Kidney (tissue), 14 donors: Measurements from ENCODE around the gene POU2F2. TPM values are rescaled to one million over a fixed set of nuclear protein-coding genes. Genes with fewer than 3 reads are reported as not detected.

ENCODE experiments used
- DNase-seq, 5 donors: peaks; one replicate each; pipeline ENCODE4 v3.0.0-alpha.2; 2013 to 2020
- FAIRE-seq: peaks from 2 replicates; lab custom pipeline; 2012; peaks lifted over from hg19 to GRCh38; lab: Jason Lieb, UNC
- H3K27ac ChIP-seq, 2 donors: one replicate each; pipeline ENCODE4 v1.7.0; 2013; ENCODE audit warnings: low read depth in 2 of 2, low read length in 2 of 2, inconsistent platforms in 1 of 2
- H3K27me3 ChIP-seq: one replicate; pipeline ENCODE4 v1.7.1; 2013; ENCODE audit warnings: low read length, inconsistent platforms; ENCODE audit not compliant: control insufficient read depth, insufficient read depth
- H3K36me3 ChIP-seq, 3 donors: one replicate each; pipeline versions ENCODE4 v1.7.0 to v1.7.1; 2013; ENCODE audit warnings: low read length in 3 of 3, control low read depth in 1 of 3, inconsistent platforms in 1 of 3; ENCODE audit not compliant: insufficient read depth in 3 of 3, control insufficient read depth in 2 of 3
- H3K4me1 ChIP-seq, 3 donors: one replicate each; pipeline versions ENCODE4 v1.7.0 to v1.7.1; 2013; ENCODE audit warnings: low read length in 3 of 3, inconsistent platforms in 1 of 3, low read depth in 1 of 3; ENCODE audit not compliant: control insufficient read depth in 2 of 3, insufficient read depth in 2 of 3
- H3K4me3 ChIP-seq, 3 donors: one replicate each; pipeline versions ENCODE4 v1.7.0 to v1.8.1; 2013; ENCODE audit warnings: low read length in 3 of 3, control low read depth in 1 of 3, inconsistent platforms in 1 of 3
- H3K9ac ChIP-seq, 3 donors: one replicate each; pipeline versions ENCODE4 v1.7.0 to v1.7.1; 2013; ENCODE audit warnings: low read length in 3 of 3, control low read depth in 1 of 3, inconsistent platforms in 1 of 3
- H3K9me3 ChIP-seq, 3 donors: one replicate each; pipeline versions ENCODE4 v1.7.0 to v1.7.1; 2013; ENCODE audit warnings: low read length in 3 of 3, control low read depth in 1 of 3, inconsistent platforms in 1 of 3; ENCODE audit not compliant: control insufficient read depth in 2 of 3, insufficient read depth in 1 of 3
- CTCF ChIP-seq: IDR thresholded peaks from 3 replicates; pipeline ENCODE4 v1.5.1; 2012; ENCODE audit warnings: mild to moderate bottlenecking, moderate library complexity, borderline replicate concordance; ENCODE audit not compliant: insufficient read depth; ENCODE audit errors: extremely low read depth
- intact Hi-C: fragments of 100-400 bp; cut with DNase I; formaldehyde crosslinking; loops from one replicate; pipeline ENCODE4 v1.11.1; 2022
- microRNA-seq: library from miRNA; unstranded; fragments of <30 nt; microRNA quantifications from one replicate; pipeline ENCODE4 v1.2.0, GENCODE V29; 2020
- polyA plus RNA-seq: library from polyadenylated mRNA; stranded (reverse); fragments of 350-450 nt; fragmentation: Illumina TruSeq; extraction: RNeasy Lipid Tissue Mini Kit (QIAGEN cat#74804); gene quantifications from one replicate; pipeline ENCODE4 v1.2.3, GENCODE V29; 2014; ENCODE audit warnings: low read depth, low replicate concordance; ENCODE audit not compliant: insufficient read depth
- total RNA-seq: library from RNA; stranded (reverse); fragmentation: NEBNext Ultra II Directional; extraction: Animal tissue kit (Norgen Biotek cat#: 25700); gene quantifications from one replicate; pipeline ENCODE4 v1.2.1, GENCODE V29; 2021
- donor health status: control.
- donor health status: control.
- donor health status: control.
- donor health status: control.
- donor health status: control.
- donor health status: DM: yes; HTN: yes; CAD: no.
- donor health status: Normal renal cell carcinoma (clear cell type).

POU2F2 gene
- total and polyA plus RNA-seq, 2 donors from 2014 or later, result 1.3 to 9.8 TPM

GRCh38 chr19:42038666-42039065 is 93.6 kb downstream of the POU2F2 start:
- intact Hi-C loops, result no loop called here
- DNase-seq (no peak), FAIRE-seq (no peak)
- no peaks in the 10 kb centered on the region for H3K4me1 ChIP-seq
- TF ChIP-seq CTCF, result no peak
- no peaks in the 10 kb centered on the region for H3K9me3 ChIP-seq
- no peak overlapping the region for H3K27ac ChIP-seq
- no peaks in the 10 kb centered on the region for H3K27me3 ChIP-seq
- H3K36me3 ChIP-seq, result peaks cover 0 to 2% (median 0%) of the 10 kb centered on the region in 3 donors
- H3K4me3 ChIP-seq, result no peak overlapping the region
- no peak overlapping the region for H3K9ac ChIP-seq

GRCh38 chr19:42037649-42038048 is 94.6 kb downstream of the POU2F2 start:
- no peak overlapping the region for H3K27ac ChIP-seq
- FAIRE-seq (no peak), DNase-seq (no peak)
- no peak for TF ChIP-seq CTCF
- no peak overlapping the region for H3K4me3 ChIP-seq
- no peak overlapping the region for H3K9ac ChIP-seq
- intact Hi-C loops, result no loop called here
- H3K36me3 ChIP-seq, result peaks cover 0 to 2% (median 0%) of the 10 kb centered on the region in 3 donors
- no peaks in the 10 kb centered on the region for H3K4me1 ChIP-seq
- H3K27me3 ChIP-seq, result no peaks in the 10 kb centered on the region
- no peaks in the 10 kb centered on the region for H3K9me3 ChIP-seq

Small RNA genes lying within 50 kb of the gene (microRNA-seq; reads per million reads assigned to microRNA genes)
- not detected for gene MIR4323

Other genes starting within 250 kb of the POU2F2 start
- 139 TPM for gene ARHGEF1, start 249.3 kb downstream of the POU2F2 start, total RNA-seq
- 39.0 TPM for gene ARHGEF1, start 249.3 kb downstream of the POU2F2 start, polyA plus RNA-seq
- 0.69 TPM for gene ERFL, start 204.0 kb downstream of the POU2F2 start, total RNA-seq
- not detected for gene ERFL, start 204.0 kb downstream of the POU2F2 start, polyA plus RNA-seq
- gene RABAC1, start 173.1 kb downstream of the POU2F2 start, total RNA-seq, result 146 TPM
- 333 TPM for gene RABAC1, start 173.1 kb downstream of the POU2F2 start, polyA plus RNA-seq
- not detected for gene ATP1A3, start 138.2 kb downstream of the POU2F2 start, total RNA-seq
- not detected for gene ATP1A3, start 138.2 kb downstream of the POU2F2 start, polyA plus RNA-seq
- gene GRIK5, start 62.2 kb downstream of the POU2F2 start, total RNA-seq, result 16.2 TPM
- gene GRIK5, start 62.2 kb downstream of the POU2F2 start, polyA plus RNA-seq, result 8.9 TPM
- 12.7 TPM for gene ZNF574, start 56.3 kb downstream of the POU2F2 start, total RNA-seq
- gene ZNF574, start 56.3 kb downstream of the POU2F2 start, polyA plus RNA-seq, result 7.2 TPM
- gene DEDD2, start 85.2 kb upstream of the POU2F2 start, total RNA-seq, result 26.1 TPM
- gene DEDD2, start 85.2 kb upstream of the POU2F2 start, polyA plus RNA-seq, result 36.3 TPM
- gene ZNF526, start 87.9 kb upstream of the POU2F2 start, total RNA-seq, result 11.6 TPM
- gene ZNF526, start 87.9 kb upstream of the POU2F2 start, polyA plus RNA-seq, result 2.6 TPM
- gene GSK3A, start 110.2 kb upstream of the POU2F2 start, total RNA-seq, result 39.2 TPM
- 57.3 TPM for gene GSK3A, start 110.2 kb upstream of the POU2F2 start, polyA plus RNA-seq
- gene ERF, start 122.7 kb upstream of the POU2F2 start, total RNA-seq, result 61.2 TPM
- 31.1 TPM for gene ERF, start 122.7 kb upstream of the POU2F2 start, polyA plus RNA-seq
- 90.9 TPM for gene CIC, start 136.8 kb upstream of the POU2F2 start, total RNA-seq
- 18.8 TPM for gene CIC, start 136.8 kb upstream of the POU2F2 start, polyA plus RNA-seq
- gene PRR19, start 169.7 kb upstream of the POU2F2 start, total RNA-seq, result 0.47 TPM
- 0.71 TPM for gene PRR19, start 169.7 kb upstream of the POU2F2 start, polyA plus RNA-seq
- 22.0 TPM for gene PAFAH1B3, start 170.2 kb upstream of the POU2F2 start, total RNA-seq
- 38.3 TPM for gene PAFAH1B3, start 170.2 kb upstream of the POU2F2 start, polyA plus RNA-seq
- not detected for gene TMEM145, start 180.9 kb upstream of the POU2F2 start, total RNA-seq
- gene TMEM145, start 180.9 kb upstream of the POU2F2 start, polyA plus RNA-seq, result not detected
- 31.6 TPM for gene MEGF8, start 193.2 kb upstream of the POU2F2 start, total RNA-seq
- gene MEGF8, start 193.2 kb upstream of the POU2F2 start, polyA plus RNA-seq, result 8.7 TPM